Lower lobe of right lung (tissue), 2 donors: Measurements from ENCODE around the gene ZNF433. TPM values are rescaled to one million over a fixed set of nuclear protein-coding genes. Genes with fewer than 3 reads are reported as not detected.
"Not testable (repeated sequence)": the region's sequence is repeated elsewhere in the genome, so short reads cannot be mapped to it uniquely, and the experiment has no call there.

ENCODE experiments used
- ATAC-seq, 2 donors: fragments of 200-7000 bp; cut with Tn5 transposase; one replicate each; pipeline ENCODE4 v1.9.1; 2020 to 2022; ENCODE audit warnings: mild to moderate bottlenecking in 2 of 2, moderate library complexity in 2 of 2
- DNase-seq: peaks from one replicate; pipeline ENCODE4 v3.0.0-alpha.2; 2020
- H3K27ac ChIP-seq: fragments of 200-600 bp; one replicate; pipeline ENCODE4 v1.8.0; 2022
- H3K27me3 ChIP-seq: fragments of 200-600 bp; one replicate; pipeline ENCODE4 v1.8.0; 2022; ENCODE audit warnings: low read depth
- H3K36me3 ChIP-seq: fragments of 200-600 bp; one replicate; pipeline ENCODE4 v1.8.0; 2022; ENCODE audit warnings: mild to moderate bottlenecking
- H3K4me1 ChIP-seq: fragments of 200-600 bp; one replicate; pipeline ENCODE4 v1.8.0; 2022
- H3K4me3 ChIP-seq: fragments of 200-600 bp; one replicate; pipeline ENCODE4 v1.8.0; 2022; ENCODE audit warnings: mild to moderate bottlenecking
- H3K9me3 ChIP-seq: fragments of 200-600 bp; one replicate; pipeline ENCODE4 v1.8.0; 2022
- intact Hi-C: fragments of 100-400 bp; cut with DNase I; formaldehyde crosslinking; loops from one replicate; pipeline ENCODE4 v1.11.0; 2022
- long read RNA-seq: library from polyadenylated mRNA; unstranded; transcript quantifications from one replicate; pipeline ENCODE4 v2.0.0, GENCODE V29; 2021
- total RNA-seq: library from RNA; stranded (reverse); fragmentation: NEBNext Ultra II Directional; extraction: Animal tissue kit (Norgen Biotek cat#: 25700); gene quantifications from one replicate; pipeline ENCODE4 v1.2.1, GENCODE V29; 2021
- TF ChIP-seq, protein P1 (sequence below): fragments of 200-600 bp; IDR thresholded peaks from one replicate; pipeline ENCODE4 v1.8.0; 2022; ENCODE audit warnings: antibody characterized with exemption, mild to moderate bottlenecking
- donor health status: DM: no; HTN: yes; CAD: no; lungs with severe emphysema.

The ZNF433 gene
- total RNA-seq, result 5.1 TPM
- long read RNA-seq, partial matches to known transcripts, result 0 of 3 reads
- long read RNA-seq, other reads (novel, unspliced or antisense), result 0 of 3 reads

DNA sequence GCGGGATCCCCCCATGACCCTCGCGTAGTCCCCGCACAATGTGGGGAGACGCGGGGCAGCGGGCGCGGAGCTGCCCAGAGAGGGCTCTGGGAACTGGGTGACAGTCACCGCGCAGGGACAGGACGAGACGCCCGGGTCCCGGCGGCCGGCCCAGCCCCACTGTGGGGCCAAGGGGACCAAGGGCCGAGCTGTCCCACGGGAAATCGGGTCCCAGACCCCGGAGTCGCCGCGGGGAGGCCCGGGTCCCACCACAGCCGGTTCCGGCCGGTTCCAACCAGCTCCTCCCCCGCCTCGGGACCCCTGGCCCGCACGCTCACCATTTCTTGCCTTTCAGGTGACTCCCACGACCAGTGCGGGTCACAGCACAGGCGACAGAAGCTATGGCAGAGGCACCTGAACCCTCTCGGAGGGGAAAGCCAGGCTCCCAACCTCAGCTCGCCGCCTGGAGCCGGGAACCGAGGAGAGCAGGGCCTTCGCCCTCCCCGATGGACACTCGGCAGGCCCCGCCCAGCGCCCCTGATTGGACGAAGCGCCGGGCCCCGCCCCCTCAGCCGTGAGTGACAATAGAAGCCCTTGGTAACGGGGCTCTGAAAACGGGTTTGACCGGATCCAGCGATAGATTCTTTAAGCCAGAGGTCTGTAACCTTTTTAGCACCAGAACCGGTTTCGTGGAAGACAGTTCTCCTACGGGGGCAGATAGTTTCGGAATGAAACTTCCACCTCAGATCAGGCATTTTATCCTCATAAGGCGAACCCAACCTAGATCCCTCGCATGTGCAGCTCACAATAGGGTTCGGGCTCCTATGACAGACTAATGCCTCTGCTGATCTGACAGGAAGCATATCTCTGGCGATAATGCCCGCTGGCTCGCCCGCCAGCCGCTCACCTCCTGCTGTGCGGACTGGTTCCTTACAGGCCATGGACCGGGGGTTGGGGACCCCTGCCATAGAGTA lies at the start of gene ZNF433:
Gene ZNF433 (minus strand): TSS at position 460 of the 953 bp plus-strand sequence. CDS start 140 bp downstream, at position 320.
- ATAC-seq (peak; percentile 100), DNase-seq (peak; percentile 96)
- intact Hi-C loops, result no loop called here
- peak within 1 kb of the TSS; percentile 84 for H3K4me3 ChIP-seq
- TF ChIP-seq, protein P1, sequence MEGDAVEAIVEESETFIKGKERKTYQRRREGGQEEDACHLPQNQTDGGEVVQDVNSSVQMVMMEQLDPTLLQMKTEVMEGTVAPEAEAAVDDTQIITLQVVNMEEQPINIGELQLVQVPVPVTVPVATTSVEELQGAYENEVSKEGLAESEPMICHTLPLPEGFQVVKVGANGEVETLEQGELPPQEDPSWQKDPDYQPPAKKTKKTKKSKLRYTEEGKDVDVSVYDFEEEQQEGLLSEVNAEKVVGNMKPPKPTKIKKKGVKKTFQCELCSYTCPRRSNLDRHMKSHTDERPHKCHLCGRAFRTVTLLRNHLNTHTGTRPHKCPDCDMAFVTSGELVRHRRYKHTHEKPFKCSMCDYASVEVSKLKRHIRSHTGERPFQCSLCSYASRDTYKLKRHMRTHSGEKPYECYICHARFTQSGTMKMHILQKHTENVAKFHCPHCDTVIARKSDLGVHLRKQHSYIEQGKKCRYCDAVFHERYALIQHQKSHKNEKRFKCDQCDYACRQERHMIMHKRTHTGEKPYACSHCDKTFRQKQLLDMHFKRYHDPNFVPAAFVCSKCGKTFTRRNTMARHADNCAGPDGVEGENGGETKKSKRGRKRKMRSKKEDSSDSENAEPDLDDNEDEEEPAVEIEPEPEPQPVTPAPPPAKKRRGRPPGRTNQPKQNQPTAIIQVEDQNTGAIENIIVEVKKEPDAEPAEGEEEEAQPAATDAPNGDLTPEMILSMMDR, result no peak
- H3K27ac ChIP-seq, result peak within 1 kb of the TSS; percentile 83
- H3K36me3 ChIP-seq, result no peaks in the 10 kb centered on the region
- H3K27me3 ChIP-seq, result no peaks in the 10 kb centered on the region
- H3K9me3 ChIP-seq, result no peaks in the 10 kb centered on the region
- H3K4me1 ChIP-seq, result peaks cover 19% of the 10 kb centered on the region

DNA sequence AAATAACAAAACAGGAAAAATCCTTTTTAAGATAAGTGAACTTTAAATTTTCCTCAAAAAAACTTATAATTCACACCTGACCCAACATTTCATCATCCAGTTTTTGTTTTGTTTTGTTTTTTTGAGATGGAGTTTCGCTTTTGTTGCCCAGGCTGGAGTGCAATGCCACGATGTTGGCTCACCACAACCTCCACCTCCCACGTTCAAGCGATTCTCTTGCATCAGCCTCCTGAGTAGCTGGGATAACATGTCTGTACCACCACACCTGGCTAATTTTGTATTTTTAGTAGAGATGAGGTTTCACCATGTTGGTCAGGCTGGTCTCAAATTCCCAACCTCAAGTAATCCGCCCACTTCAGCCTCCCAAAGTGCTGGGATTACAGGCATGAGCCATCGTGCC lies 47.9 kb upstream of the ZNF433 start:
- H3K27ac ChIP-seq, H3K4me1 ChIP-seq, H3K36me3 ChIP-seq, H3K27me3 ChIP-seq, intact Hi-C loops, ATAC-seq, H3K4me3 ChIP-seq, DNase-seq: not testable (repeated sequence)
- peaks cover 42% of the 10 kb centered on the region for H3K9me3 ChIP-seq

DNA sequence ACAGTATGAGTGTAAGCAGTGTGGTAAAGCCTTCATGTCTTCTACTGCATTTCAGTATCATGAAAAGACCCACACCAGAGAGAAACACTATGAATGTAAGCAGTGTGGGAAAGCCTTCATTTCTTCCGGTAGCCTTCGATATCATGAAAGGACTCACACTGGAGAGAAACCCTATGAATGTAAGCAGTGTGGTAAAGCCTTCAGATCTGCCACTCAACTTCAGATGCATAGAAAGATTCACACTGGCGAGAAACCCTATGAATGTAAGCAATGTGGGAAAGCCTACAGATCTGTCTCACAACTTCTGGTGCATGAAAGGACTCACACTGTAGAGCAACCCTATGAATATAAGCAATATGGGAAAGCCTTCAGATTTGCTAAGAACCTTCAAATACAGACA lies 41.9 kb upstream of the ZNF433 start:
- DNase-seq (no peak), ATAC-seq (no peak)
- Histone ChIP-seq H3K27me3 (no peaks in the 10 kb centered on the region), H3K4me1 (no peaks in the 10 kb centered on the region), H3K27ac (no peak overlapping the region), H3K4me3 (no peak overlapping the region), H3K36me3 (peaks cover 36% of the 10 kb centered on the region), H3K9me3 (peaks cover 92% of the 10 kb centered on the region)
- intact Hi-C loops, result no loop called here
- TF ChIP-seq, protein P1, result no peak

DNA sequence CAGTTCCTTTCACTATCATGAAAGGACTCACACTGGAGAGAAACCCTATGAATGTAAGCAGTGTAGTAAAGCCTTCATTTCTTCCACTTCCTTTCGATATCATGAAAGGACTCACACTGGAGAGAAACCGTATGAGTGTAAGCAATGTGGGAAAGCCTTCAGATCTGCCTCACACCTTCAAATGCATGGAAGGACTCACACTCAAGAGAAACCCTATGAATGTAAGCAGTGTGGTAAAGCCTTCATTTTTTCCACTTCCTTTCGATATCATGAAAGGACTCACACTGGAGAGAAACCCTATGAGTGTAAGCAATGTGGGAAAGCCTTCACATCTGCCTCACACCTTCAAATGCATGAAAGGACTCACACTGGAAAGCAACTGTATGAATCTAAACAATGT lies 40.9 kb upstream of the ZNF433 start:
- H3K4me3 ChIP-seq, H3K4me1 ChIP-seq, intact Hi-C loops, ATAC-seq, H3K27me3 ChIP-seq, DNase-seq, H3K27ac ChIP-seq: not testable (repeated sequence)
- H3K36me3 ChIP-seq, result peaks cover 36% of the 10 kb centered on the region
- peaks cover 100% of the 10 kb centered on the region for H3K9me3 ChIP-seq

DNA sequence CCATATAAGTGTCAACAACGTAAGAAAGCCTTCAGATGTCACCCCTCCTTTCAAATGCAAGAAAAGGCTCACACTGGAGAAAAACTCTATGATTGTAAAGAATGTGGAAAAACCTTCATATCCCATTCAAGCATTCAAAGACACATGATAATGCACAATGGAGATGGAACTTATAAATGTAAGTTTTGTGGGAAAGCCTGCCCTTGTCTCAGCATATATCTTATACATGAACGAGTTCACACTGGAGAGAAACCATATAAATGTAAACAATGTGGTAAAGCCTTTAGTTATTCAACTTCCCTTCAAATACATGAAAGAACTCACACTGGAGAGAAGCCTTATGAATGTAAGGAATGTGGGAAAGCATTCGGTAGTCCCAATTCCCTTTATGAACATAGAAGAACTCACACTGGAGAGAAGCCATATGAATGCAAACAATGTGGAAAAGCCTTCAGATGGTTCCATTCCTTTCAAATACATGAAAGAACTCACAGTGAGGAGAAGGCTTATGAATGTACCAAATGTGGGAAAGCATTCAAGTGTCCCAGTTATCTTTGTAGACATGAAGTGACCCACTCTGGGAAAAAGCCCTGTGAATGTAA lies 40.2 kb upstream of the ZNF433 start:
- intact Hi-C loops, result no loop called here
- ATAC-seq, result no peak
- no peaks in the 10 kb centered on the region for H3K4me1 ChIP-seq
- TF ChIP-seq, protein P1, result no peak
- H3K27me3 ChIP-seq, result no peaks in the 10 kb centered on the region
- peaks cover 36% of the 10 kb centered on the region for H3K36me3 ChIP-seq
- H3K9me3 ChIP-seq, result peaks cover 100% of the 10 kb centered on the region
- no peak overlapping the region for H3K27ac ChIP-seq
- DNase-seq, result no peak
- no peak overlapping the region for H3K4me3 ChIP-seq

DNA sequence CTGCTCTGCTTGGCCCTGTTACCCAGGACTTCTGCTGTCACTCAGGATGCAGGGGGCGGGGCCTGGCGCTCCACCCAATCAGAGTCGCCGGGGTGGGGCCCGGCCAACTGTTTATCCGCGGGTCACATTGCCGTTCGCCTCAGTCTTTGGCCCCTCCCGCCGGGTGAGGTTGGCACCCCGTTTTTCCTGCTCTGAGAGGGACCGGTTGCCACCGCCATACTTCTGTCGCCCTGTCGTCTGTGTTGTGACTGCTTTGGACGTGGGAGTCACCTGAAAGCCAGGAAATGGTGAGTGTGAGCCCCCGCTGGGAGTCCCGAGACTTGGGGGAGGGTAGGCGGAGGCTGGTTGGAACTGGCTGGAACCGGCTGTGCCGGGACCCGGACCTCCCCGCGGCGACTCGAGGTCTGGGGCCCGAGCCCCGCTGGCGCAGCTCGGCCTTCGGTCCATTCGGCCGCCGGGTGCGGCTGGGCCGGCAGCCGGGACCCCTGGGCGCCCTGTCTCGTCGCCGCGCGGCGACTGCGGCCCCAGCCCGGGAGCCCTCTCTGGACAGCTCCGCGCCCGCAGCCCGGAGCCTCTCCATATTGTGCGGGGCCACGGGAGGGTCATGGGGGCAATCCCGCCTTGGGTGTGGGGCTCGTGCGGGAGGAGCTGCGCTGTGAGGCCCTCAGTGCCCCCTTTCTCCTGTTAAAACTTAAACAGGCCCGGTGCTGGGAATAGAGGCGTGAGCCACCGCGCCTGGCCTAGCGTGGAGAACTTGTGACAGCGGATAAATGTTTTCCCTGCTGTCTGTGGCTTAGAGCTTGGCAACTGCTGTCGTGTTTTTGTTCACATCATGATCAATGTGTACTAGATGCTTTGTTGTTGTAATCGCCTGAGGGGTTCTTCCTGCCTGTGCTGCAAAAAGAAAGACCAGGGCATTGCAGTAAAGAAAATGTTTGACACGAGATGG lies 29.4 kb upstream of the ZNF433 start, which contains the start of gene ZNF844:
Gene ZNF844 (plus strand): TSS at position 142 of the 949 bp plus-strand sequence. CDS start 143 bp downstream, at position 285.
- TF ChIP-seq, protein P1, result no peak

More for the DNA sequence above, 29.4 kb upstream of the ZNF433 start, which contains the start of gene ZNF844:
- H3K27ac ChIP-seq, result peak within 1 kb of the TSS; percentile 94
- no peaks in the 10 kb centered on the region for H3K27me3 ChIP-seq
- DNase-seq (peak; percentile 97), ATAC-seq (peak; percentile 100)
- H3K4me1 ChIP-seq, result peaks cover 17% of the 10 kb centered on the region
- H3K9me3 ChIP-seq, result peaks cover 20% of the 10 kb centered on the region
- H3K36me3 ChIP-seq, result peaks cover 4% of the 10 kb centered on the region
- peak within 1 kb of the TSS; percentile 83 for H3K4me3 ChIP-seq
- intact Hi-C loops, result no loop called here
